NCI-H345 treated with DMSO at 0.1 percent for 48 hours (cell line): ENCODE measurements around the gene GIMAP1.
"Not testable (repeated sequence)": the region's sequence is repeated elsewhere in the genome, so short reads cannot be mapped to it uniquely, and the experiment has no call there.

ENCODE experiments used
- DNase-seq: peaks from one replicate; lab custom pipeline; 2025; ENCODE audit not compliant: unreplicated experiment; lab: John Stamatoyannopoulos, UW

GIMAP1 gene

DNA sequence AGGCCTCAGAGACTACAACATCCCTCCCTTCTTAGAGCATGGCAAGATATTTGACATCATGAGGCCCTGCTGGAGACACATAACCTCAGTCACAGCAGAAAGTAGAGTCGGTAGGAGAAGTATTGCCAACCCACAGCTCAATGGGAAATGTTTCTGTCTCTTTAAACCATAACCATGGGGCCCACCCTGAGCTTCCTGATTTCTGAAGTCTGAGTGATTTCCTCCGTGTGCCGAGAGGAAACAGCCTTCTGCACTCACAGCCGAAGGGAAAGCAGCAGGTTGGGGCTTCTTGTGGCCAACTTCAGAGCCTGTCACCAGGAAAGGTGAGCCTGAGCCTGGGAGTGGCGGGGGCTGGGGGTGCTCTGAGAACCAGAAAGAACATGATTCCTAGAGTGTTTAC, at the start of gene GIMAP1:
GIMAP1 (plus strand) TSS at position 246 of the 400 bp plus-strand sequence. CDS start 2,435 bp downstream, outside the sequence.
- no peak for DNase-seq

DNA sequence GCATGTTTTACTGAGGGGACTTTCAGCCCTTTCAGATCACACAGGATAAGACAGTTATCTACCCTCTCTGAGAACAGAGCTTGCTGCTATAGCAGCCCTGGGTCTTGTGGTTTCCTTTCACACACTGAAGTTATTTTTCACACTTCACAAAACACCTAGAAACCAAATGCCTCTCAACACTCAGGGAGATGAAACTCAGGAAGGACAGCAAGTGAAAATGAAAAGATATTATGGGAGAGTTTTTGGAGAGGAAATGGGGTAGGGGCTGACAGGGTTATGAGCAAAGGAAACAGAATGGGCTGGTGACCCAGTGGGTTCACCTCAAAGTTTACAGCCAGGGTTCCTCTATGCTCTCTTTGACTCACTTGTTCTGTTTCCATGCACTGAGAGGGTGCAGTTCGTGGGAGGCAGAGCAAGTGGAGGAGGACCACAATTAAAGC, 47.9 kb upstream of the GIMAP1 start:
- DNase-seq = no peak

DNA sequence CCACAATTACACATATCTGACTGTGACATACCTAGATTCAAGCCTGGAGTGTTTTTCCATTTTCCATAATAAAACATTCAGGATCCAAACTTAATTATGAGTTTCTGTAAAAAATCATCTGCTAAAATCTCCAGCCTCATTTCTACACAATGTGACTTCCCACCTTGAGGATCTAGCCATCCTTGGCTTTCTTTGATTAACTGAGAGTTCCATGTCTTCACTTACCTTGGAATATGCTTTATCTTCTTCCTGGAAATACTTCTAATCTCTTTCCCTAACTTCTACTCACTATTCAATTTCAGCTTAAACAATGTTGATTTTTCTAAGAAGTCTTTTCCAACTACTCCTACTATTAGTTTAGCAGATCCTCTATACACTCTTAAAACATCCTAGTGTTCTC, 47.4 kb upstream of the GIMAP1 start:
- no peak for DNase-seq

DNA sequence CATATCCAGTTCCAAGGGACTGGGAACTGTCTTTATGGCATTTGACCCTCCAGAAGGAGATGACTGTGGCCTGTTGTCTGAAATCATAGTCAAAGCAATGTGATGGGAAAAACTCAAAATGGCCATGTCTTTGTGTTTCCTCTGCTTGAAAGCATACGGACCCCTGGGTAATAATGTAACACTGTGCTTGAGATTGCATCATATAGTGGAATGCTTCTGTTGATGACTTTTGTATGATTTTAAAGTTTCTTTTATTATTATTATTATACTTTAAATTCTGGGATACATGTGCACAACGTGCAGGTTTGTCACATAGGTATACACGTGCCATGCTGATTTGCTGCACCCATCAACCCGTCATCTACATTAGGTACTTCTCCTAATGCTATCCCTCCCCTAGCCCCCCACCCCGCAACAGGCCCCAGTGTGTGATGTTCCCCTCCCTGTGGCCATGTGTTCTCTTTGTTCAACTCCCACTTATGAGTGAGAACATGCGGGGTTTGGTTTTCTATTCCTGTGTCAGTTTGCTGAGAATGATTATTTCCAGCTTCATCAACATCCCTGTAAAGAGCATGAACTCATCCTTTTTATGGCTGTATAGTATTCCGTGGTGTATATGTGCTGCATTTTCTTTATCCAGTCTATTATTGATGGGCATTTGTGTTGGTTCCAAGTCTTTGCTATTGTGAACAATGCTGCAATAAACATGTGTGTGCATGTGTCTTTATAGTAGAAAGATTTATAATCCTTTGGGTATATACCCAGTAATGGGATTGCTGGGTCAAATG, 44.4 kb upstream of the GIMAP1 start:
- DNase-seq = not testable (repeated sequence)

DNA sequence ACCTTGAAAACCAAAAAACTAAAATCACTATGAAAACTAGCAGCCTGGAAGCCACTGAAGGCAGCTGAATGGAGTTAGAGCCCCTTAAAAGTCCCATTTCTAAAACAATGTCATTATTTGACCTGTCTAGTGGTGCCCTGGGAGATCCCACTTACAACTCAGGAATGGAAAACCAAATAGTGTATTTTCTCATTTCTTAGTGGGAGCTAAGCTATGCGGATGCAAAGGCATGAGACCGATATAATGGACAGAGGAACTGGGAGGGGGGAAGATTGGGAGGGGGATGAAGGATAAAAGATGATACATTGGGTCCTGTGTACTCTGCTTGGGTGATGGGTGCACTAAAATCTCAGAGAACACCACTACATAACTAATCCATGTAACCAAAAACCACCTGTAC, 40.7 kb upstream of the GIMAP1 start:
- DNase-seq = no peak

DNA sequence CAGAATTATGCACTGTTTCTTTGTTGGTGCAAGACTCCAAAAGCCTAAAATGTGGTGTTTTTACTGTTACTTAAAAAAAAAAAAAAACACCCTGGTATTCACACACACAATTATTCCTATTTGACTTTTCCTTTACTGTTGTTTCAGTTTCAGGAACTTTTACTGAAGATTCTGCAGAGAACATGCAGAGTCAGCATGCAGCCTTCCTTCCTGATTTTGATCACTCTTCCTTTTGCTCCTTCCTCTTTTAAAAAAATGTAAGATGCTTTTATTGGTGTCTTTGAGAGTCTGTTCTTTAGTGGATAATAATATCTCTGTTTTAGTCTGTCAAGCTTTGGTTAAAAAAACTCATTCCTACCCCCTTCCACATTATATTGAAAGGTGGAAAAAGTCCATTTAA, 40.1 kb upstream of the GIMAP1 start:
- DNase-seq = not testable (repeated sequence)

DNA sequence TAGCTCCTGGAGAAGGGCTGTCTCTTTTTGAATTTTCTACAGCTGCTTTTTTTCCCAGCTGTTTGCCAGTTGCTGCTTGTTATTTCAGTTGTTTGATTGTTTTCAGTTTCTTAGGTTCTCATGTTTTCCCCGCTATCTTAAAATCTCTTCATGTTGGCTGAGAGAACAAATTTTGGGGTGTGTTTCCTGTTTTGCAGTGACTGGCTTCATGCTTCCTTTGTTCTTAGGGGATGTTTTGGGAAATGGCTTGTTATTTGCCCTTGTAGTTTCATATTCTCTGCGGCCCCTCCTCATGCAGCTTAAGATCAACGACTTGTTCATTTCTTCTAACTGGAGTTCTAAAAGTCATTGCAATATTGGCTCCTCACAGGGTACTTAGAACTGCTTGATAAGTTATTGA, 39.6 kb upstream of the GIMAP1 start:
- not testable (repeated sequence) for DNase-seq

DNA sequence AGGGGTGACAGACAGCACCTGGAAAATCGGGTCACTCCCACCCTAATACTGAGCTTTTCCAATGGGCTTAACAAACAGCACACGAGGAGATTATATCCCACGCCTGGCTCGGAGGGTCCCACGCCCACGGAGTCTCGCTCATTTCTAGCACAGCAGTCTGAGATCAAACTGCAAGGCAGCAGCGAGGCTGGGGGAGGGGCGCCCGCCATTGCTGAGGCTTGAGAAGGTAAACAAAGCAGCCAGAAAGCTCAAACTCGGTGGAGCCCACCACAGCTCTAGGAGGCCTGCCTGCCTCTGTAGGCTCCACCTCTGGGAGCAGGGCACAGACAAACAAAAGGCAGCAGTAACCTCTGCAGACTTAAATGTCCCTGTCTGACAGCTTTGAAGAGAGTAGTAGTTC, 37.8 kb upstream of the GIMAP1 start:
- not testable (repeated sequence) for DNase-seq

DNA sequence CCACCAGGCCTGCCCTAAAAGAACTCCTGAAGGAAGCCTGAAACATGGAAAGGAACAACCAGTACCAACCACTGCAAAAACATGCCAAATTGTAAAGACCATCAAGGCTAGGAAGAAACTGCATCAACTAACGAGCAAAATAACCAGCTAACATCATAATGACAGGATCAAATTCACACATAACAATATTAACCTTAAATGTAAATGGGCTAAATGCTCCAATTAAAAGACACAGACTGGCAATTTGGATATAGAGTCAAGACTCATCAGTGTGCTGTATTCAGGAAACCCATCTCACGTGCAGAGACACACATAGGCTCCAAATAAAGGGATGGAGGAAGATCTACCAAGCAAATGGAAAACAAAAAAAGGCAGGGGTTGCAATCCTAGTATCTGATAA, 36.0 kb upstream of the GIMAP1 start:
- DNase-seq = not testable (repeated sequence)

DNA sequence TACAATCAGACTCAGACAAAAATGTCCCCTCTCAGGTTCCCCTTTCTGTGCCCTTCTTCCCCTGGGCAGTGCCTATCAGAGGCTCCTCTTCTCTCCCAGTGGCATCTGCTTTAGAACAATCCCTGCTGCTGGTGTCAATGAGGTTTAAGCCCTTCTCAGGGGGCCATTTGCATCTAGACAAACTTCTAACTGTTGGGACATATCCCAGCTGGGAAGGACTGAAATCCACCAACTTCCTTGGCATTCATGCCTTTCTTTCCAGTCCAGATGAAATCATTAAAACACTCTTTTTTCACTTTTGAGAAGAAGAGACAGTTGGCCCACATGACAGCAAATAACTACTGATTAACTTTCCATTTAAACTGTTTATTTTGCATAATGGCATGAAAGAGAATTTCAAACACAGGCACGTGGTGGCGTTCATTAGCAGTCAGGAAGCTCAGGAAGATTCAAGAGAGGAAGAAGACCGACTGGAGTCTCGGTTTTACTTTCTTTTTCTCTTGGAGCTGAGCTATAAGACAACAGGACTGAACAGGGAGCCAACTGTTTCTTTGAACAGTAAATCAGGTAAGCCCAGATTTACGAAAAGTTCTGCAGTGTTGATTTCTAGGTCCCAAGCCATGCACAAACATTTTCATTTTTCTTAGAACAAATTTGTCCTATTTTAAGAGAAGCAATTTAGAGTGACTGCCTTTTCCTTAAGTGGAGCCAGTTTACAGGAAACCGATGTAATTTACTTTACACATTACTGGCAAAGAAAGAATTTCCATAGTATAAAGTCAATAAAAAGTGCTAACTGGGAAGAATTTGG, 31.0 kb upstream of the GIMAP1 start, which contains the start of gene GIMAP2:
GIMAP2 (plus strand) TSS at position 488 of the 811 bp plus-strand sequence. CDS start 1,354 bp downstream, outside the sequence.
- DNase-seq = no peak

DNA sequence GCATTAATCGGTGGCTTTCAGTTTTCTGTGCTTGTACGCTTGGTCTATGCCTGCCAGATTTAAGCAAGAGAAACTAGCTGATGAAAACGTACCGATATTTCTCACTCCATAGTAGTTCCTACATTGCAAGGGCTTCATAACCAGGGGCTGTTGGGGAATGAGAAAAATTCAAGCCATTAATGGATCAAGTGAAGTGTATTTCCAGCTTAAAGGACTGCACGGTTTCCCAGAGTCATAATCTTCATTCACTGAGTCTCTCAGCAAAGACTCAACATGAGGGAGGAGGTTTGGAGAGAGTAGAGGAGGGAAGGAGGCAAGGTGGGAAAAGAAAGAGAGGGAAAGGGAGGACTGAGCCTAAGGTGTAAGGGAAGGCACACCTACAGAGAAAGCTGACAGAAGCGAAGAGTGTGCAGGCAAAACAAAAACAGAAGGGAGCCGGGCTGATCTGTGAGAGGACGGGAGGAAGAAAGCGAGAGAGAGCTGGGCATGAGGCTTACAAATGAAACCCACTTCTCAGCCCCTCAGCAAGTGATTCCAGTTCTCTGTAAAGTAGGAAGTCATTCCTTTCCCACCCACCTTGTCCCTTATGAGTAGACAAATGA, 30.3 kb upstream of the GIMAP1 start:
- DNase-seq = no peak

DNA sequence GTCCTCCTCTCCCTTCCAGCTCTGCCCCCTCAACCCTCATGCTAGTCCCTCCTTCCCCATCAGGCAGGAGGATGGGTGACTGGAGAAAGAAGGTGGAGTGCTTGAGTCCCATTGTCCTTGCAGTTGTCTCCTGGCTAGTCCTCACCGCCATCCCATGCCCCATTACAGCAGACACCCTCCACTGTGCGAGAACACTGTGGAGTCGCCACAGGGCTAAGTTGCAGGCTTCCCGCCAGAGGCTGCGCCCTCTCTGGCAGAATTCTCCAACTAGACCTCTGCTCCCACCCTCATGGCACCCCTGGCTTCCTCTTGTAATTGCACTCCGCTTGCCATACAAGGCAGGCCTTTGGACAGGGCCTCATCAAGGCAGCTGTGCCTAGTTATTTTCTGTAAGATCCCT, 27.8 kb upstream of the GIMAP1 start:
- DNase-seq = no peak

DNA sequence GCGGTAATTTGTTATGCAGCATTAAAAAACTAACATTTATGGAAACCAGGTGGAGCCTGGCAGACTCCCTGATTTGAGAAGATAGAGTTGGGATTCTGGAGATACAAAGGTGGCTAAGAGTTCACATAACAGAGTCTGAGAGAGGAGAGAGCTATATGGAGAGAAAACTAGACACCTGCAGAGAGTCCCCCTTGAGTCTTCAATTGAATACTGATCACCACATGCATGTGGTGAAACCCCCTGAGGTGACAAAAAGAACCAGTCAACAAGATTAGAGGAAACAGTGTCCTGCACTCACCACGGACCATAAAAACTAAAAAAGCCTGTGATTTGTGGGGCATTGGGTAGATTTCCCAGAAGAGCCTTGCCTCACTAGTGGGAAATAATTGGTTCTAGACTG, 20.8 kb upstream of the GIMAP1 start:
- DNase-seq = peak; percentile 51

DNA sequence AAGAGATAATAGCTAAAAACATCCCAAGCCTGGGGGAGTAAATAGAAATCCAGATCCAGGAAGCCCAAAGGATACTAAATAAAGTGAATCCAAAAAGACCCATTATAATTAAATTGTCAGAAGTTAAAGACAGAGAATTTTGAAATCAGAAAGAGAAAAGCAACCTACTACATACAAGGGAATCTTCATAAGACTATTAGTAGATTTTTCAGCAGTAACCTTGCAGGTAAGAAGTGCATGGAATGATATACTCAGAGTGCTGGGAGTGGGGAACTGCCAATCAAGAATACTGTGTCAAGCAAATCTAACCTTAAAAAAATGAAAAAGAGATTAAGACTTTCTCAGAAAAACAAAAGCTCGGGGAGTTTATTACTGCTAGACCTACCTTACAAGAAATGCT, 13.2 kb upstream of the GIMAP1 start:
- no peak for DNase-seq

DNA sequence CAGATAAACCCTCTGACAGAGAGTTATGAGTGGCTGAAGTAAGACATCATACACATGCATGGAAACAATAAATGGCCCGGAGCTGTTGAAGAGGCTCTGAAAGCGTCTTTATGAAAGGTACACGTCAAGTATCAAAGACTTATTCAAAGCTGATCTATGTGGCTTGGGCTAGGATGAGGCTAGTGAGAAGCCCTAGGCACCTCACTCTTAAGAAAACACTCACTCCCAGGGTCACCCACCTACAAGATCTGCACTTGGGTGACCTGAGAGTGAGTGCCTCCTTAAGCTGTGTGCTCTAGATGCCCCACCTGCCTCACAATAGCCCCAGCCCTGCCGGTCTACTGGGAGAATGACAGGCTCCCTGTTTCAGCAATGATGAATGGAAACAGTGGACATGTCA, 1.1 kb upstream of the GIMAP1 start:
- DNase-seq = no peak

DNA sequence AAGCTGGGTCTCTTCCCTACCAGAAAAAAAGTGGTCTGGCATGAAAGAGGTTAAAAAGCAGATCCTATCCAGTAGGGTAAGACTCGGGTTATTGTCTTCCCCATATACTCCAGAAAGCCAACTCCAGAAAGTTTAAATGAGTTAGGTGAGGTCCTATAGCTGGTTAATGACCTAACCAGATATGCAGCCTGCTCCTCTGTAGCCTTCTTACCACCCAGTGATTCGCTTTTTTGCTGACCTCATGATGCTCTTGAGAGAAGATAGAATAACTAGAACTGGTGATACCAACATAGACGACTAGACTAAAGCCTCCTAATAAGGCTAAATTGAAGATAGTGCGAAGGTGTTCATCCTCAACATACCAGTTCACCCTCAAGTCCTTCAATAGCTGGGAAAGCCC, 675 bp upstream of the GIMAP1 start:
- no peak for DNase-seq

DNA sequence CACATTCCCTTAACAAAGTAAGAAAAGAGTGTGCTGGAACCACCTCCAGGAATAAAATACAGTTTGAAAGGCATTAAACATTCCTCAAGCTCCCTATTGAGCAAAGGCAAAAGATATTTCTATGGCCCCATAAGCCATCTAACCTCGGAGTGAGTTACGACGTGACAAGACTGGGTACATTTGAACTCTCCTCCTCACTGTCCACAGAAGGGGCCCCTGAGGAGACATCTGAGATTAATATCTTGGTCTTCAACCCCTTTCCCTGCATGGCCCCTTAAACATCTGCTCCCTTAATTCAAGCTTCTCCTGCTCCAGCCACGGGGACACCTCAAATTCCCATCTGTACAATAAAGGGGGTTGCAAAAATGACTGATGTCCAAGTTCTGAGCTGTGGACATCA, 526 bp downstream of the GIMAP1 start:
- no peak for DNase-seq

DNA sequence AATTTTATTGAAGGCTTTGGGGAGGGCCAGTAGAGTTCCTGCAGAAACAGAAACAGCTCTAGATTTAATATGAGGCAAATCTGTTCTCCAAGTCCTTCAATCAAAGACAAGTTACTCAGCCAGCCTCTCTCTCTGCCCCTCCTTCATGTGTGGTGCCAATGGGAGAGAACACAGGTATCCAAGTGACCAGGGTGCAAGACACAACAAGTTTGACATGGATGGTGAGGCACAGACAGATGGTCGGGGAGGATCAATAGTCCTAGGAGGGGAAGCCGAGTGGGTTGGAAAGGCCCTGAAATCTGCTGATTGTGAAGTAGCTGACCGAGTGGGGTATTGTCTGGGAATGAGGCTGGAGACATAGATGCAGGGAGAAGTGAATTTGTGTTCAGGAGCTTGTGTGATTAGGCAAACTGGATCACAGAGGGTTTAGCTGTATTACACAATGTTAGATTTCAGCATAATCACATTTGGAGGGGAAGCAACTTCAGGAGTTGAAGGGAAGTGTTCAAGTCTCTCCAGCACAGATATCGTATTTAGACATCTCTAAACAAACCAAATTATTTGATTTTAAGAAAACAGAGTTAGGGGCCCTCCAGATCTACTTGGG, 1.5 kb downstream of the GIMAP1 start:
- no peak for DNase-seq

DNA sequence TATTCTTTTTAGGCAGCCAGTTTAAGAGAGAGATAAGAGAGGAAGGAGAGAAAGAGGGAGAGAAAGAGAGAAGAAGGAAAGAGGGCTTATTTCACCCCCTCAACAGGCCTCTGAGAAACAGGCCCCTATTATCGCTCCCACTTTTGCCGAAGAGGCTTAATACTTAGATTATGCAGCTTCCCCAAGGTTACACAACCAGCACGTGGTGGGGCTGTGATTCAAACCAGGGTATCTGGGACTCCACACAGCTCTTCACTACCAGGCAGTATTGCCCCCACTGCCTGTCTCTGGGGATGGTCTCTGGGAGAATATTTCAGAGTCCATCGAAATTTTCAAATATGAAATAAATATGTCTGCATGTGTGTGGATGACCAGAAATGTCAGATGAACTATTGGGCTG, 3.0 kb downstream of the GIMAP1 start:
- DNase-seq = no peak

DNA sequence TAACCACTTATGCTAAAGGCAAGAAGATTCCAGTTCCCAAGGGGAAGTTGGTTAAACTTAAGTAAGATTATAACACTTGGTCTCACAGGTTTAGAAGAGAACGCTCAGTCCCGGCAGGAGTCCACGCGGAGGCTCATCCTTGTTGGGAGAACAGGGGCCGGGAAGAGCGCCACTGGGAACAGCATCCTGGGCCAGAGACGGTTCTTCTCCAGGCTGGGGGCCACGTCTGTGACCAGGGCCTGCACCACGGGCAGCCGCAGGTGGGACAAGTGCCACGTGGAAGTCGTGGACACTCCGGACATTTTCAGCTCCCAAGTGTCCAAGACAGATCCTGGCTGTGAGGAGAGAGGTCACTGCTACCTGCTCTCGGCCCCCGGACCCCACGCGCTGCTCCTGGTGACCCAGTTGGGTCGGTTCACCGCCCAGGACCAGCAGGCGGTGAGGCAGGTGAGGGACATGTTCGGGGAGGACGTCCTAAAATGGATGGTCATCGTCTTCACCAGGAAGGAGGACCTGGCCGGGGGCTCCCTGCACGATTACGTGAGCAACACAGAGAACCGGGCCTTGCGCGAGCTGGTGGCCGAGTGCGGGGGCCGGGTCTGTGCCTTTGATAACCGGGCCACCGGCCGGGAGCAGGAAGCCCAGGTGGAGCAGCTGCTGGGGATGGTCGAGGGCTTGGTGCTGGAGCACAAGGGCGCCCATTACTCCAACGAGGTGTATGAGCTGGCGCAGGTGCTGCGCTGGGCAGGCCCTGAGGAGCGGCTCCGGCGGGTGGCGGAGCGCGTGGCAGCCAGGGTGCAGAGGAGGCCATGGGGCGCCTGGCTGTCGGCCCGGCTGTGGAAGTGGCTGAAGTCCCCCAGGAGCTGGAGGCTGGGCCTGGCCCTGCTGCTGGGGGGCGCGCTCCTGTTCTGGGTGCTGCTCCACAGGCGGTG, 3.8 kb downstream of the GIMAP1 start:
- DNase-seq = no peak
